Common myeloid progenitor, CD34-positive (primary cell): Measurements from ENCODE around the gene NUDT13.

Experiments used
- CTCF ChIA-PET: fragments of 350-600 bp; sonication (Branson Sonifier 250); formaldehyde crosslinking; loops from one replicate; lab custom pipeline; 2021; ENCODE audit warnings: antibody characterized with exemption; lab: Charles Lee
- POLR2A ChIA-PET: fragments of 350-600 bp; sonication (Branson Sonifier 250); formaldehyde crosslinking; loops from one replicate; lab custom pipeline; 2021; ENCODE audit warnings: antibody characterized with exemption; lab: Charles Lee
- DNase-seq, 3 donors: peaks; one replicate each; pipeline versions ENCODE4 v3.0.0 to v3.0.0-alpha.2; 2013
- H3K27ac ChIP-seq, 2 experiments: 1 replicate in 1 of 2; 2 replicates in 1 of 2; pipeline ENCODE4 v1.7.0; 2013; ENCODE audit warnings: inconsistent platforms in 2 of 2, low read length in 2 of 2, mild to moderate bottlenecking in 2 of 2, low read depth in 1 of 2, moderate library complexity in 1 of 2; ENCODE audit not compliant: severe bottlenecking in 2 of 2, insufficient read depth in 1 of 2, poor library complexity in 1 of 2
- H3K27me3 ChIP-seq, 5 experiments: replicated peaks in 2 of 5; 1 replicate in 3 of 5; 2 replicates in 2 of 5; pipeline versions ENCODE4 v1.6.1 to v1.7.0; 2013; ENCODE audit warnings: low read length in 4 of 5, mild to moderate bottlenecking in 2 of 5, moderate library complexity in 2 of 5, inconsistent platforms in 1 of 5; ENCODE audit not compliant: insufficient read depth in 5 of 5, control insufficient read depth in 4 of 5
- H3K36me3 ChIP-seq, 4 experiments: 1 replicate in 2 of 4; 2 replicates in 2 of 4; pipeline versions ENCODE4 v1.6.1 to v1.7.0; 2013; ENCODE audit warnings: low read length in 3 of 4, control low read depth in 1 of 4, mild to moderate bottlenecking in 1 of 4; ENCODE audit not compliant: control insufficient read depth in 4 of 4, insufficient read depth in 4 of 4
- H3K4me1 ChIP-seq, 4 experiments: 1 replicate in 3 of 4; 2 replicates in 1 of 4; pipeline versions ENCODE4 v1.6.1 to v1.7.1; 2013; ENCODE audit warnings: low read length in 3 of 4, mild to moderate bottlenecking in 3 of 4, control low read depth in 1 of 4, inconsistent platforms in 1 of 4, moderate library complexity in 1 of 4; ENCODE audit not compliant: control insufficient read depth in 4 of 4, insufficient read depth in 4 of 4; ENCODE audit errors: control extremely low read depth in 1 of 4
- H3K4me3 ChIP-seq, 7 experiments: 1 replicate in 4 of 7; 2 replicates in 3 of 7; pipeline versions ENCODE4 v1.5.1 to v1.7.0; 2013; ENCODE audit warnings: mild to moderate bottlenecking in 7 of 7, low read length in 6 of 7, moderate library complexity in 6 of 7, inconsistent platforms in 2 of 7, low read depth in 2 of 7, control low read depth in 1 of 7; ENCODE audit not compliant: insufficient read depth in 4 of 7, control insufficient read depth in 1 of 7; ENCODE audit errors: extremely low read depth in 1 of 7
- H3K9me3 ChIP-seq, 5 experiments: 1 replicate in 4 of 5; 2 replicates in 1 of 5; pipeline versions ENCODE4 v1.6.1 to v1.7.1; 2013; ENCODE audit warnings: low read length in 4 of 5, mild to moderate bottlenecking in 2 of 5, inconsistent platforms in 1 of 5, low read depth in 1 of 5, moderate library complexity in 1 of 5; ENCODE audit not compliant: control insufficient read depth in 4 of 5, insufficient read depth in 2 of 5; ENCODE audit errors: control extremely low read depth in 1 of 5
- WGBS: methylation state at CpG from one replicate; pipeline ENCODE4 v1.1.5; 2013; ENCODE audit not compliant: insufficient coverage; 5-methylcytosine and 5-hydroxymethylcytosine counted together

The NUDT13 gene

GRCh38 chr10:73113551-73113950 lies 3.3 kb downstream of the NUDT13 start:
- peaks cover 0 to 3% (median 0%) of the 10 kb centered on the region in 5 experiments for H3K9me3 ChIP-seq
- H3K36me3 ChIP-seq: peaks cover 0 to 7% (median 2%) of the 10 kb centered on the region in 4 experiments
- DNase-seq: no peak
- CTCF ChIA-PET: interaction anchor here (1.5 kb wide), 1 partner anchor 11 kb away, joined by 6 read pairs; no protein-coding TSS in a partner anchor
- no peak overlapping the region for H3K27ac ChIP-seq
- peaks cover 0 to 8% (median 5%) of the 10 kb centered on the region in 4 experiments for H3K4me1 ChIP-seq
- WGBS: no CpG with 5 or more reads among the region's 1 CpG
- H3K4me3 ChIP-seq: no peak overlapping the region
- H3K27me3 ChIP-seq: no peaks in the 10 kb centered on the region
- POLR2A ChIA-PET: no interaction called here

DNA sequence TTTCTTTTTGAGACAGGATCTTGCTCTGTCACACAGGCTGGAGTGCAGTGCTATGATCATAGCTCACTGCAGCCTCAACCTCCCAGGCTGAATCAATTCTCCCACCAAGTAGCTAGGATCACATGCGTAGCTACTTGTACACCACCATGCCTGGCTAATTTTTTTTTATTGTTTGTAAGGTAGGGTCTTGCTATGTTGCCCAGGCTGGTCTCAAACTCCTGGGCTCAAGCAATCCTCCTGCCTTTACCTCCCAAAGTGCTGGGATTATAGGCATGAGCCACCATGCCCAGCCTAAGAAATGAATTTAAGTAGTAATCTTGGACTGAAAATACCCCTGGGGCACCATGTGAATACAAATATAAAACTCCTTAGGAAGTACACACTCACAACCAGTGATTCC lies 5.8 kb downstream of the NUDT13 start:
- H3K9me3 ChIP-seq: no peaks in the 10 kb centered on the region
- no peaks in the 10 kb centered on the region for H3K4me1 ChIP-seq
- H3K27me3 ChIP-seq: no peaks in the 10 kb centered on the region
- no CpG with 5 or more reads among the region's 1 CpG for WGBS
- ChIA-PET POLR2A (interaction anchor here (0.8 to 0.9 kb wide), 2 partner anchors 20 to 30 kb away, joined by 4 read pairs; no protein-coding TSS in a partner anchor), CTCF (interaction anchor here (0.8 to 1.1 kb wide), 2 partner anchors 16 to 44 kb away, joined by 3 to 4 read pairs; no protein-coding TSS in a partner anchor)
- H3K27ac ChIP-seq: no peak overlapping the region
- H3K36me3 ChIP-seq: peaks cover 0 to 6% (median 3%) of the 10 kb centered on the region in 4 experiments
- DNase-seq: no peak
- H3K4me3 ChIP-seq: no peak overlapping the region

GRCh38 chr10:73117976-73118743 lies 7.9 kb downstream of the NUDT13 start:
- ChIA-PET CTCF (no interaction called here), POLR2A (no interaction called here)
- Histone ChIP-seq H3K36me3 (peaks cover under 1 to 6% (median 4%) of the 10 kb centered on the region in 4 experiments), H3K27me3 (no peaks in the 10 kb centered on the region), H3K27ac (peak overlapping the region in 1 of 2 experiments; percentile 70), H3K4me1 (no peaks in the 10 kb centered on the region), H3K4me3 (no peak overlapping the region), H3K9me3 (no peaks in the 10 kb centered on the region)
- no peak for DNase-seq
- 96% methylated on average over 2 of the region's 5 CpGs for WGBS

- ChIA-PET POLR2A (no interaction called here), CTCF (no interaction called here)
Measured at GRCh38 chr10:73119457-73119856, 9.2 kb downstream of the NUDT13 start.

GRCh38 chr10:73119952-73120351 lies 9.7 kb downstream of the NUDT13 start:
- ChIA-PET CTCF (interaction anchor here (1.3 kb wide), 1 partner anchor 22 kb away, joined by 3 read pairs; no protein-coding TSS in a partner anchor), POLR2A (no interaction called here)
- no peaks in the 10 kb centered on the region for H3K9me3 ChIP-seq
- H3K36me3 ChIP-seq: peaks cover 5 to 15% (median 11%) of the 10 kb centered on the region in 4 experiments
- H3K27ac ChIP-seq: no peak overlapping the region
- H3K4me1 ChIP-seq: no peaks in the 10 kb centered on the region
- H3K4me3 ChIP-seq: no peak overlapping the region
- 98% methylated on average over 4 of the region's 4 CpGs for WGBS
- DNase-seq: no peak
- no peaks in the 10 kb centered on the region for H3K27me3 ChIP-seq

More at GRCh38 chr10:73119457-73119856, 9.2 kb downstream of the NUDT13 start:
- DNase-seq: no peak
- Histone ChIP-seq H3K27me3 (no peaks in the 10 kb centered on the region), H3K4me3 (no peak overlapping the region), H3K4me1 (no peaks in the 10 kb centered on the region), H3K36me3 (peaks cover 3 to 13% (median 10%) of the 10 kb centered on the region in 4 experiments), H3K27ac (no peak overlapping the region), H3K9me3 (no peaks in the 10 kb centered on the region)
- WGBS: no CpG with 5 or more reads among the region's 1 CpG

- no peak overlapping the region for H3K27ac ChIP-seq
- H3K4me3 ChIP-seq: no peak overlapping the region
- DNase-seq: no peak
- no peaks in the 10 kb centered on the region for H3K4me1 ChIP-seq
- WGBS: 100% methylated on average over 2 of the region's 2 CpGs
- H3K36me3 ChIP-seq: peaks cover 14 to 44% (median 26%) of the 10 kb centered on the region in 4 experiments
- ChIA-PET CTCF (no interaction called here), POLR2A (interaction anchor here (1.0 kb wide), 1 partner anchor 12 kb away, joined by 3 read pairs; no protein-coding TSS in a partner anchor)
- no peaks in the 10 kb centered on the region for H3K27me3 ChIP-seq
- H3K9me3 ChIP-seq: no peaks in the 10 kb centered on the region
Measured at GRCh38 chr10:73126343-73126742, 16.1 kb downstream of the NUDT13 start.

GRCh38 chr10:73131301-73131700 lies 21.0 kb downstream of the NUDT13 start:
- CTCF ChIA-PET: interaction anchor here (1.1 to 1.6 kb wide), 2 partner anchors 8 to 34 kb away, joined by 5 read pairs; partner anchors contain the start of gene P4HA1

More at GRCh38 chr10:73131301-73131700, 21.0 kb downstream of the NUDT13 start:
- WGBS: 87% methylated on average over 1 of the region's 2 CpGs
- Histone ChIP-seq H3K9me3 (no peaks in the 10 kb centered on the region), H3K4me1 (no peaks in the 10 kb centered on the region), H3K4me3 (no peak overlapping the region), H3K27ac (no peak overlapping the region), H3K27me3 (no peaks in the 10 kb centered on the region), H3K36me3 (peaks cover 23 to 74% (median 46%) of the 10 kb centered on the region in 4 experiments)
- POLR2A ChIA-PET: interaction anchor here (1.2 kb wide), 1 partner anchor 21 kb away, joined by 6 read pairs; no protein-coding TSS in a partner anchor
- DNase-seq: no peak
